DMS79 (cell line): Measurements from ENCODE around the gene FCRLA.

Experiments used
- DNase-seq: peaks from one replicate; lab custom pipeline; 2025; lab: John Stamatoyannopoulos, UW

The FCRLA gene

GRCh38 chr1:161731981-161732718 lies 25.1 kb downstream of the FCRLA start:
- no peak for DNase-seq

DNA sequence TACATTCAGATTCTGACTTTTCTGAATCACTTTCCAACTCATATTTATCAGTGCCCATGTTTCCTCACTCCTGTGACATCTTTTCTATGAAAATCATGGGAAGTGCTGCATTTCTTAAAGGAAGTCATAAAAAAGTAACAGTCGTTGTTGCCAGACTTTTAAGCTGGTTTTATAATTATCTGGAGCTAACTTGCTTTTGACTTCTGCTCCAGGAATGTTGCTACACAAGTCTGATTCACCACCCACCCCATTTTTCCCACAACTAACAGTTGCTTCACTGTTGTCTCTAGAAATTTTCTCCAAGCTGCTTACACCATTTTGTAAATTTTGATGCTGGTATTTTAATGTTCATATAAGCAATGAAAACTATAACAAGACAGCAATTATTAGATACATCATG lies 26.5 kb downstream of the FCRLA start:
- no peak for DNase-seq

DNA sequence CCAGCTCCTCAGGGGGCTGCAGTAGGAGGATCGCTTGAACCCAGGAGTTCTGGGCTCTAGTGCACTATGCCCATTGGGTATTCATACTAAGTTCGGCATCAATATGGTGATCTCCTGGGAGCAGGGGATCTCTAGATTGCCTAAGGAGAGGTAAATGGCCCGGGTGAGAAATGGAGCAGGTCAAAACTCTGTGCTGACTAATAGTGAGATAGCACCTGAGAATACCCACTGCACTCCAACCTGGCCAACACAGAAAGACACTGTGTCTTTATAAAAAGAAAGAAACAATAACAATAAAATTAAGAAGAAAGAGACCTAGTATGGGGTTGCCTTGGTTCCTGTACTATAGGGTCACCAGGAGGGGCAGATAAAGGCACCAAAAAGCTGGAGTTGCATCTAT lies 28.8 kb downstream of the FCRLA start:
- no peak for DNase-seq

DNA sequence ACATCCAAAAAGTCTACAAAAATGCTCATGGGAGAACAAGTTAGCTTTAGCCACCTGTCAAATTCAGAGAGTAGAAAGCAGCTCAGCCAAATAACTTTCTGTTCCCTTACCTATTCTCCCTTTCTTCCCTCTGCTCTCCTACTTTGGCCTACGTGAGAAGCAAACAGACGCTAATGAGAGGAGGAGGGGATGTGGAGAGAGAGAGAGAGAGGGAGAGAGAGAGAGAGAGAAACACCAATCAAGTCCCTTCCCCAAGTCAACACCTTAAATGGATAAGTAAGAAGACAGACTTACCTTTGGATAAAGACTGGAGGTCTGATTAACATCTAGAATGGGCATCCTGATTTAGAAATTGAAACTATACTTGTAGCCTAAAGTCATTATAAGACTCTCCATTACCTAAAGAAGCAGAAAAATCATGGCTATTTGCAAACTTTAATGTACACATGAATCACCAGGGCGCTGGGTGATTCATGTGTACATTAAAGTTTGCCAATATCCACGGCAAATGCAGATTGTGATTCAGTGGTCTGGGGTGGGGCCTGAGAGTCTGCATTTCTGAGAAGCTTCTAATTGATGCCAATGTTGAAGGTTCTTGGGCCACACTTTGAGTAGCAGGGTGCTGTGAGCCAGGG lies 29.4 kb downstream of the FCRLA start:
- DNase-seq = no peak

- no peak for DNase-seq
These were observed 30.6 kb downstream of the FCRLA start for GRCh38 chr1:161737625-161738024.

DNA sequence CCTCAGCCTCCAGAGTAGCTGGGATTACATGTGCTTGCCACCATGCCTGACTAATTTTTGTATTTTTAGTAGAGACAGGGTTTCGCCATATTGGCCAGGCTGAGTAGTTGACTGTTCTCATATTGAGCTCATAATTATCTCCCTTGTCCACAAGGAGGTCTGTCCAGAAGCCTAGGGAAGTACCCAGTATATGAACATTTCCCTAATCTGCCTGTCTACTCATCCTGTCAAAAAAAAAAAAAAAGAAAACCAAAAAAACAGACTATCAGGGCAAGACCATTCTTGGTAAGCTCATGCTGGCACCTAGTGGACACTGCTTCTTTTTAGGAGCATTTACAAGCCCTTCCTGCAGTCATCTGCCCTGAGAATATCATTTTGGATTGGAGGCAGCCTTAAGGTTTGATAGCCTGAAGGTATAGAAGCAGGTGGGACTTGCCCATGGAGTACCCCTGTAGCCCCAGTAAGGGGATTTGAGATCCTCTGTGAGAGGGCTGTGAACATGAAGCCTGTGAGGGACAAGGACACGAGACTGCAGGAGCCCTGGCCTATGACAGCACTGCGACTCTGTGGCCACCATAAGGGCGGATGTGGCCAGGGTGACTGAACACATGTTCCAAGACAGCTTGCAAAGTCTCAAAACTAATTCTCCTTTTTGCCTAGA lies 31.7 kb downstream of the FCRLA start:
- DNase-seq = no peak

- no peak for DNase-seq
These were observed 33.0 kb downstream of the FCRLA start for GRCh38 chr1:161739865-161740566.

GRCh38 chr1:161740921-161741320 lies 33.9 kb downstream of the FCRLA start:
- DNase-seq = no peak

- no peak for DNase-seq
These were observed 36.2 kb downstream of the FCRLA start for GRCh38 chr1:161743231-161743630.

- no peak for DNase-seq
These were observed 40.8 kb downstream of the FCRLA start for GRCh38 chr1:161747801-161748200.

- peak; percentile 92 for DNase-seq
These were observed 42.7 kb downstream of the FCRLA start, which contains the start of gene DUSP12 for GRCh38 chr1:161749509-161750407. Gene DUSP12 (plus strand): TSS chr1:161749786. CDS start chr1:161749802, 16 bp downstream.

DNA sequence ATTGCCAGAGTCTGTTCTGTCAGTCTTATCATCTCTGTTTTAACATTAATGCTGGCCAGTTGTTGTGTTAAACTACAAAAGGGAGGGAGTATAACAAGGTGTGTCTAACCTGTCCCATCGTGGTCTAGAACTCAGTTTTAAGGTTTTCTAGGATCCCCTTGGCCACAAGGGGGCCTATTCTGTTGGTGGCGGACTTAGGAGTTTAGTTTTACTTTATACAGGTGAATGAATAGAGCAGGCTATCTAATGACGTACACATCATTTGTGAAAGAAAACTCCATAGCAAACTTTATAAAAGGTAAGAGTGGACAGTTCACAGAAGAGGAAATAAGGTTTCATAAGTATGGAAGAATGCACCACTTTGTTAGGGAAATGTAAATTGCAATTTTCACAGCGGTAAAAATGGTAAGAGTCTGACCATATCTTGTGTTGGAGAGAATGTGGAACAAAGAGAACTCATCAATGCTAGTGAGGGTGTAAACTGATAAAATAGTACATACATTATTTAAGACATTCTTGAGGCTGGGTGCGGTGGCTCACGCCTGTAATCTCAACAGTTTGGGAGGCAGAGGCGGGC lies 56.6 kb downstream of the FCRLA start:
- DNase-seq = no peak
